Stimulated activated CD4-positive, alpha-beta T cell treated with anti-CD3 and anti-CD28 coated beads, TNF-alpha, amount 100 ng/mL, for 4 hours (primary cell): ENCODE data around the gene ASS1.
"Not testable (repeated sequence)": the region's sequence is repeated elsewhere in the genome, so short reads cannot be mapped to it uniquely, and the experiment has no call there.

Source experiments
- DNase-seq, 3 experiments: peaks; one replicate each; pipeline ENCODE4 v3.0.0-alpha.2; 2020; ENCODE audit warnings: low read depth in 3 of 3

The ASS1 gene

DNA sequence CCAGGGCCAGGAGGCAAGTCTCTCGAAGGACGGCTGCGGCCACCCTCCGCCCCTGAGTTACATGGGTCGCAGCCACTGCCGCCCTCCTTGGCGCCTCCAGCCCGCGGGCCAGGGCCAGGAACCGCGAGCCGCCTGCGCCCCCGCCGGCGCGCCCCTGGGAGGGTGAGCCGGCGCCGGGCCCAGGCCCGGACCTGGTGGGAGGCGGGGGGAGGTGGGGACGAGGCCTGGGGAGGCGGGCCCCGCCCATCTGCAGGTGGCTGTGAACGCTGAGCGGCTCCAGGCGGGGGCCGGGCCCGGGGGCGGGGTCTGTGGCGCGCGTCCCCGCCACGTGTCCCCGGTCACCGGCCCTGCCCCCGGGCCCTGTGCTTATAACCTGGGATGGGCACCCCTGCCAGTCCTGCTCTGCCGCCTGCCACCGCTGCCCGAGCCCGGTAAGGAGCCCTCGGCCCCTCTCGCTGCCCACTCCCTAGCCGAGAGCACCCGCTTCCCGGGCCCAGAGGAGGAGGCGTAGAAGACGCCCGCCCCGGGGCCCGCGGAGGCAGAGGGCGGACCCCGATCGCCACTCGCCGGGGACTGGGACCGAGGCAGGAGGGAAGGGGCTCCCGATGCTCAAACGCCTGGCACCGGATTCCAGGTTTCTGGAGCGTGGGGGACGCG is at the start of gene ASS1:
Gene ASS1 (plus strand): TSS at position 397 of the 657 bp plus-strand sequence. CDS start 7,268 bp downstream, outside the sequence.
- DNase-seq: peak; percentile 28 to 52 (median 29)

DNA sequence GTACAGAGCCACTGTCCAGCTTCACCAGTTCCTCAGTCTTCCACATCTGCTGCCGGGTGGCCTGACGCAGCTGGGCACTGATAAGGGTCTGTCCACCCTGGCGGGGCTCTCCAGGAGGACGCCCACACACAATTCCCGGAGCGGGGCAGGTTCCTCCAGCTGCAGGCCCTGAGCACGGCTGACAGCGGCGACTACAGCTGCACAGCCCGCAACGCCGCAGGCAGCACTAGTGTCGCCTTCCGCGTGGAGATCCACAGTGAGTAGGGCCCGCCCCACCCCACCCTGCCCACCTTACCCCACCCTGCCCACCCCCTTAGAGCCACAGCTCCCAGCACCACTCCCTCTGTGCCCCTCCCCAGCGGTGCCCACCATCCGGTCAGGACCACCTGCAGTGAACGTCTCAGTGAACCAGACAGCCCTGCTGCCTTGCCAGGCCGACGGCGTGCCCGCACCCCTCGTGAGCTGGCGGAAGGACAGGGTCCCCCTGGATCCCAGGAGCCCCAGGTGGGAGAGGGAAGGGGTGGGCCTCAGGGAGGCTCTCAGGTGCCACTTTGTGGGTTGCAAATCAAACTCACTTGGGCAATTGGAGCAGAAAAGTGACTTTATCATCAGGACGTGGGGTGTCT is 48.8 kb upstream of the ASS1 start:
- no peak for DNase-seq

DNA sequence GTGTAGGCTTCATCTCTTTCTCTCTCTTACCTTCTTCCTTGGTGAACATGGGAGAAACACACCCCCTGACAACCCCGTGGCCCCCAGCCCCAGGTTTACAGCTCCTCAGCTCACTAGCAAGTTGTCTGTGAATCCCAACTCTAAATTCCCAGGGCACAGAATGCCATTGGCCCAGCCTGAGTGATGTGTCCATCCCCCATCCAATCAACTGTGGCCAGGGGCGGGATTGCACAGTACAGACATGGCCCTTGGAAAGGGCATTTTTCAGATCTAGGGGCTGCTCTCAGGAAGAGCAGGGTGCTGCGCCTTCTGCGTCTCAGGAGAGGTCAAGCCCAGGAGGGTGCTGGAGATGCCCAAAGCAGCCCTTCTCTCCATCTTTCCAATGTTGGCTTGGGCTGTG is 48.2 kb upstream of the ASS1 start:
- DNase-seq: no peak

DNA sequence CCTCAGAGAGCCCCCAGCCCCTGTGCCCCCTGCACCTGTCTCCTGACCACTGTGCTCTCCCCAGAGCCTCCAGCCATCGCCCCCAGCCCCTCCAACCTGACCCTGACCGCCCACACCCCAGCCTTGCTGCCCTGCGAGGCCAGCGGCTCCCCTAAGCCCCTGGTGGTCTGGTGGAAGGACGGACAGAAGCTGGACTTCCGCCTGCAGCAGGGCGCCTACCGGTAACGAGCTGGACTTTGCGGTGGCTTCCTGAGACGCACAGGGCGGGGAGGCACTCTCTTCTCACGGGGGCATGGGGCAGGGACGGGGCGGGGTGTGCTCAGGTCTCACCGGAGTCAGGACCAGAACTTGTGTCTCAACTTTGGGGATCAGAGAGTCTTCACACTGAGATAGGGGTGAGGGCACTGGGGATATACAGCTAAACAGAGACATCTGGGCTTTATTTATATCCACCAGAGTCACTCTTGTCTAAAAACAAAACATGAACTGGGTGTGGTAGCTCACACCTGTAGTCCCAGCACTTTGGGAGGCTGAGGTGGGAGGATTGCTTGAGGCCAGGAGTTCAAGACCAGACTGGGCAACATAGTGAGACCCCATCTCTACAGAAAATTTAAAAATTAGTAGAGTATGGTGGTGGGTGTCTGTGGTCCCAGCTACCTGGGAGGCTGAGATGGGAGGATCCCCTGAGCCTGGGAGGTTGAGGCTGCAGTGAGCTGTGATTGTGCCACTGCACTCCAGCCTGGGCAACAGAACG is 46.1 kb upstream of the ASS1 start:
- no peak for DNase-seq

DNA sequence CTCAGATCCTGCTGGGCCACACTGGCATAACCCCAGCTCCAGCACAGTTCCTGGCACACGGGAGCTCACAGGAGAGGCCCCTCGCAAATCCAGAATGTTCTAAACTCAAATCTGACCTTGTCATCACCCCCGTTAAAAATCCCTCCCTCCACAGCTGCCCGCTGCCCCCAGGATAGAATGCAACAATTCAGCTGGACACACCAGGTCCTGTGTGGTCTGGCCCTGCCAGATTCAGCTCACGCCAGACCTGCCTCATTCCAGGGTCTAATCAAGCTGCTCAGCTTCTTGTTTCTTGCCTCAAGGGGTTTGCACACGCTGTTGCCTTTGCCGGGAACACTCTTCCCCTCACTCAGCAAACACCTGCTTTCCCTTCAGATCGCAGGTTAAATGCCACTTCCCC is 45.0 kb upstream of the ASS1 start:
- no peak for DNase-seq

DNA sequence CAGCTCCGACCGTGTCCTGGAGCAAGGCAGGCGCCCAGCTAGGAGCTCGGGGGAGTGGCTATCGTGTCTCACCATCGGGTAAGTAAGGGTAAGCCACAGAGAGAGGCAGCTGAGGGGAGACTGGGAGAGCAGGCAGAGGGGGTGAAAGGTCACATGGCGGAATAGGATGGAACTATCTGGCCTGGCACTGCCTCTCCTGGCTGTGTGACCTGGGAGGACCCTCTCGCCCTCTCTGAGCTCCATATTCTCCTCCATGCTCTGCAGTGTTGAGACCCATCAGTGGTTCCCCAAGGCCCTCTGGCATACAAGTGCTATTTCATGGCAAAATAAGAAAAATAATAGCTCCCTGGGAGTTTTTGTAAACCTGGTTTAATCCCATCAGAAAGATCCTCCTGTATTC is 43.9 kb upstream of the ASS1 start:
- no peak for DNase-seq

DNA sequence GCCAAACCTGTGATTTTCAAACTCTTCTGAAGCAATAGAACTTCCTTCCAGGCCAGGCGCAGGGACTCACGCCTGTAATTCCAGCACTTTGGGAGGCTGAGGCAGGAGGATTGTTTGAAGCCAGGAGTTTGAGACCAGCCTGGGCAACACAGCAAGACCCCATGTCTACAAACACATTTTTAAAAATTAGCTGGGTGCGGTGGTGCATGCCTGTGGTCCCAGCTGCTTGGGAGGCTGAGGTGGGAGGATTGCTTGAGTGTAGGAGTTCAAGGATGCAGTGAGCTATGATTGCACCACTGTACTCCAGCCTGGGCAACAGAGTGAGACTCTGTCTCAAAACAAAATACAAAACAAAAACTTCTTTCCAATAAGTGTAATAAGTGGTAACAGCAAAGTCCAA is 43.0 kb upstream of the ASS1 start:
- not testable (repeated sequence) for DNase-seq

DNA sequence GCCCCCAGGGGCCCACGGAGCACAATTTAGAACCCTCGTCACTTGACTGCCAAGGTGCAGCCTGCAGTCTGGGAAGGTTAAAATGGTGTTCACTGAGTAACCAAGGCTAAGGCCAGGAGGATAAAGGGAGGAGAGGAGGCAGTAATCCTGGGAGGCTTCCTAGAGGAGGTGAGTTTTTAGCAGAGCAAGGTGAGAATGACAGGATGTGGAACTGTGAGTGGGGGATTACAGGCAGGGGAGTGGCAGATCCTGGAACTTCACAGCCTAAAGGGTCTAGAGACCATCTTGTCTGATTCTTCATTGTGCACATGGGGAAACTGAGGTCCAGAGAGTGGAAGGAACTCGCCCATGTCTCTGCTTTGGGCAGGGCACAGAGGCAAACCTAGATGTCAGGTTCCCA is 42.5 kb upstream of the ASS1 start:
- DNase-seq: no peak

DNA sequence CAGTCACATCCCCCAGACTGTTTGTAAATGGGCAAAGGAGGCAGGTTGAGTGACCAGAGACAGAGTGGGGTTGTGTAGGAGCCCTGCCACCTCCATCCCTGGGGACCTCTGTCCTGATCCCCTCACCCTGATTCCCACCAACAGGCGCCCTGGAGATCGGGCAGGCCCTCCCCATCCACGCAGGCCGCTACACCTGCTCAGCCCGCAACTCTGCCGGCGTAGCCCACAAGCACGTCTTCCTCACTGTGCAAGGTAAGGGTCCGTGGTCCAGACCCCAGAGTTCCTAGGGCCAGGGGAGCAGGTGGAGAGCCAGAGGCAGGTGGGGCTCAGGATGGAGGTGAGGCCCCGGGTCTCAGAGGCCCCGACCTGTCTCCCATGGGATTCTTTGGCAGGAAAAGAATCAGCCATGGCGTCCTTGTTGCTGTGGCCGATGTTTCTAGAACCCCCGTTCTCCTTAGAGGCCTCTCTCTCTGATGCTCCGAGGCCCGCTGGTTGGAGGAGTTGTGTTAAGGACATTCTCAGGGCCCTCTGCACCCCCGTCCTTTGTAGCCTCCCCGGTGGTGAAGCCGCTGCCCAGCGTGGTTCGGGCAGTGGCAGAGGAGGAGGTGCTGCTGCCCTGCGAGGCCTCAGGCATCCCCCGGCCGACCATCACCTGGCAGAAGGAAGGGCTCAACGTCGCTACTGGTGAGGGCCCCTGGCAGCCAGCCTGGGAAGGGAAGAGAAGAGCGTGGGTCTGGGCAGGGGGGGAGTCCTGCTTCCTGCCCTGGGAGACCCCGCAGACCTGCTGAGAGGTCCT is 41.9 kb upstream of the ASS1 start:
- no peak for DNase-seq

DNA sequence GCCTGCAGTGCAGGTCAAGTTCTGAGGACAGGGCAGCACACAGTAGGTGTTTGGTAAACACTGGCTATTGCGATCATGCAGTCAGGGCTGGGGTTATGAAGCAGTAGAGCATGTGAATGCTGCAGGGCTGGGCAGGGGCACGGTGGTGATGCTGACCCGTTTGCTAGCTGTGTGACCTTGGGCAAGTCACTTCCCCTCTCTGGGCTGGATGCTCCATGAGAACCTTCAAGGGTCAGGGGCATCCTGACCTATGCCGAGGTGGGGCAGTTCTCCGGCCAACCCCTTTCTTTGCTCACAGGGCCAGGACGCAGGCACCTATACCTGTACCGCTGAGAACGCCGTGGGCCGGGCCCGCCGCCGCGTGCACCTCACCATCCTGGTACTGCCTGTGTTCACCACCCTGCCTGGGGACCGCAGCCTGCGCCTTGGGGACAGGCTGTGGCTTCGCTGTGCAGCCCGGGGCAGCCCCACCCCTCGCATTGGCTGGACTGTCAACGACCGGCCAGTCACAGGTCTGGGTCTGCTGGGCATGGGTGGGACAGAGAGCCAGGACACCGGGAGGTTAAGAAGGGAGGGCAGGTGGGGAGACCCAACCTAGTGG is 39.0 kb upstream of the ASS1 start:
- no peak for DNase-seq

DNA sequence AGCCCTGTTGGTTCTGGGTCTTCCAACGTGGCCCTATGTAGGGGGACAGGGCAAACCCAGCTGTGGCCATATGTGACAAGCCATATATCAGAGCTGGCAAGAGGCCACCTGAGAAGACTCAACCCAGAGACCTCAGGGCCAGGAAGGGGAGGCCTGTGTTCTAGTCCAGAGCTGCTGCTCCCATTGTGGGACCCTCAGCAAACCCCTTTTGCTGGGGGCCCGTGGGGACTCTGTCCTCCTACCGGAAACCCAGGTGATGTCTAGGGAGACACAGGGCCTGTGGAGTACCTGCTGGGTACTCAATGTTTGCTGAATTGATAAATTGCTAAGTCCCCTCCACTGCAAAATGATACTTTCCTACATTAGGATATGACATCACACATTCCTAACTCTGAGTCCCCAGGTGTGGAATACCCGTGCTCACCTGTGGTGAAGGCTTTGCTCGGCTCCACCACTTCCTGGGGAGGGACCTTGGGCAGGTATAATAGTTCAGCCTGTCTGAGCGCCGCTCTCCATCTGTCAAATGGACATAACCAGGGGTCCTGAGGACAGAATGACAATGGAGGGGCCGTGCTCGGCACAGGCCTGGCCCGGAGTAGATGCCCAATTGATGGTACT is 38.4 kb upstream of the ASS1 start:
- DNase-seq: no peak

DNA sequence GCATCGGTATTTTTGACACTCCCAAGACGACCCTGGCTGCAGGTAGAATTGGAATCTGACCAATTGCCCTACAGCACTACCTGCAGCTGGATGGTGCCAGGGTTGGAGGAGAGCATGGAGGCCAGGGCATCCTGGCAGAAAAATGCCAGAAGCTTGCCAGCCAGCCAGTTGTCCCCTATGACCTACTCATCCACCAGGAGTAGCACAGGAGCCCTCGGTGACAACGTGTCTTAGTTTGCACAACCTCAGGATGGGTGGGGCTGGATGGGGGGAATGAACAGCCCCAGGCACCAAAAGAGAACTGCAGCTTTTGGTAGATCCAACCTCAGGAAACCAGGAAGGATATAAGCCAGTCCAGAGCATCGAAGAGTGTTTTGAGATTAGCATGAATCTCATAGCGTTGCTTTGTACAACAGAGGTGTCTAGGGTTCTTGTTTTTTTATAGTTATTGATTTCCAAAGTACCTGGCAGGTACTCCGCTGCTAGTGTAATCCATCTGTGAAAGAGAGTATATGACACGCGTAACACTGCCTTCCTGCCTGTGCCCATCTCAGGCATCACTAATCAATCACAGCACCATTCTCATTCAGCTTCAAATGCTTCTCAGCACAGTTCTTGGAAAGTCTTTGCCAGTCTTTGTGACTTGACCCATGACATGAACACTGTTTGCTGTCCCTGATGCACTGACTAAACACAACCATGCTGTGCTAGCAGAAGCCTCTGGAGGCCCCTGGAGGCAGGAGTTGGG is 36.7 kb upstream of the ASS1 start:
- DNase-seq: no peak

DNA sequence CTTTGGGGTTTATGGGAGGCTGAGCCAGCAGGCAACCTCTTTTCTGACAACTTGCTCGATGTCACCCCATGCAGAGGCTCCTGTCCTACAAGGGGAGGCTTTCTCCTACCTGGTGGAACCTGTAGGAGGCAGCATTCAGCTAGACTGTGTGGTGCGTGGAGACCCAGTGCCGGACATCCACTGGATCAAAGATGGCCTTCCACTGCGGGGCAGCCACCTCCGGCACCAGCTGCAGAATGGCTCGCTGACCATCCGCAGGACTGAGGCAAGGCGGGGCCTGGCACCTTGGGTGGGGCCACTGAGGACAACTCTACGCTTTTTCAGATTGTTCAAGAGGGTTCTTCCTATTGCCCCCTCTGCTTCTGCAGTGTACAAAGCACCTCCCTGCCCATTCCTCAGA is 36.1 kb upstream of the ASS1 start:
- no peak for DNase-seq

DNA sequence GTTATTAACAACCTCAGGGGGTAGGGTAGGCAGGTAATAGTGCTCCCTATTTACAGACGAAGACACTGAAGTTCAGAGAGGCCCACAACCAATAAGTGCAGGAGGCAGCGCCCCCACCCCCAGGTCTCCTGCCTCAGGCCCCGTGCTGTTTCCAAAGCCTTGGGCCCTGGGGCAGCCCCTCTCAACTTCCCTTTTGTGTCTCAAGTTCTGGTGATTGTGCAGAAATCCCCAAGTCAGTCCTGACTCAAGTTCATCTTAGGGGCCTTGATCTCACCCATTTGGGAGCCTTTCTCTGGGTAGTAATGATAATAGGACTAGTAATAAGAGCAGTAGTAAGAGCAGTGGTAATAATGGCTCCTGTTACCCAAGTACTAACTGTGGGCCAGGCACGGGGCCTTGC is 35.5 kb upstream of the ASS1 start:
- no peak for DNase-seq

DNA sequence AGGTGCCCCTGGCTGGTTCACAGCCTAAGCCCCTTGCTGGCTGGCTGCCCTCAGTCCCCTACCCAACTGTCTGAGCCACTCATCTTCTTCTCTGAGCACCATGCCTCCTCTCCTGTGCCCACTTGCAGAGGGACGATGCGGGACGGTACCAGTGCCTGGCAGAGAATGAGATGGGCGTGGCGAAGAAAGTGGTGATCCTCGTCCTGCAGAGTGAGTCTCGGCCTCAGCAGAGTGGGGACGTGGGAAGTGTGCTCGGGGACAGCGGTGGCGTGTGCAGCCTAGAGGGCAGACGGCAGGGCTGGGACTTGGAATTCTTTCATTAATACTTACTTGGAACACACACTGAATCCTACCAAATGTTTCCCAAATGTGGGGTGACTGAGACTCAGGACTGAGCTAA is 34.3 kb upstream of the ASS1 start:
- no peak for DNase-seq

DNA sequence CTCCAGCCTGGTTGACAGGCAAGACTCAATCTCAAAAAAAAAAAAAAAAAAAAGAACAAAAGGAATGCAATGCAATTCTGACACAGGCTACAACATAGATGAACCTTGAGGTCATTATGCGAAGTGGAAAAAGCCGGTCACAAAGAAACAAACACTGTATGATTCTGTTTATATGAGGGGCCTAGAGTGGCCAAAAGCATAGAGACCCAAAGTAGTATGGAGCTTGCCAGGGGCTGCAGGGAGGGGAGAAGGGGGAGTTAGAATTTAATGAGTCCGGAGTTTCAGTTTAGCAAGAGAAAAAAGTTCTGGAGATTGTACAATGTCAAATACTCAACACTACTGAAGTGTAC is 33.2 kb upstream of the ASS1 start:
- no peak for DNase-seq

DNA sequence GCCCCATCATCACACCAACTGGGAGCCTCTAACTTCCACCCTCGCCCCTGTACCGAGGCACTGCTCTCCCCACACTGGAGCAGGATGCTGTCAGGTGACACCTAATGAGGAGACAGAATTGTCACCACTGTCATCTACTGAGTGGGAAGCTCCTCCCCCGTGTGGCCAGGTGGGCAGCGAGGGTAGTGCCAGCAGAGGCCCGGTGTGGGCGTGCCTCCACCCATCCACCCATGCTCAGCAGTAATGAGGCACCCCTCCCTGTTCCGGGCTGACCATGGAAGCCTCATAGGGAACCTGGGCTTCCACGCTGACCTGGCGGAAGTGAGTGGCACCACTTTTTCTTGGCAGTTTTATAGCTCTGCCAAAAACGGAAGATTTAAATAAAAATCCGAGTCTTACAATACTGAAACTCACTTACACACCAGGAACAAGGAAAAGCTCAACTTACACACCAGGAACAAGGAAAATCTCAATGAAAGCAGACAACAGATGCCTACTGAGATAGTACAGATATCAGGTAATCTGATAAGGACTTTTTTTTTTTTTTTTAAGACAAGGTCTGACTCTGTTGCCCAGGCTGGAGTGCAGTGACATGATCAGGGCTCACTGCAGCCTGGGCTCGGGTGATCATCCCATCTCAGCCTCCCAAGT is 30.6 kb upstream of the ASS1 start:
- DNase-seq: no peak

DNA sequence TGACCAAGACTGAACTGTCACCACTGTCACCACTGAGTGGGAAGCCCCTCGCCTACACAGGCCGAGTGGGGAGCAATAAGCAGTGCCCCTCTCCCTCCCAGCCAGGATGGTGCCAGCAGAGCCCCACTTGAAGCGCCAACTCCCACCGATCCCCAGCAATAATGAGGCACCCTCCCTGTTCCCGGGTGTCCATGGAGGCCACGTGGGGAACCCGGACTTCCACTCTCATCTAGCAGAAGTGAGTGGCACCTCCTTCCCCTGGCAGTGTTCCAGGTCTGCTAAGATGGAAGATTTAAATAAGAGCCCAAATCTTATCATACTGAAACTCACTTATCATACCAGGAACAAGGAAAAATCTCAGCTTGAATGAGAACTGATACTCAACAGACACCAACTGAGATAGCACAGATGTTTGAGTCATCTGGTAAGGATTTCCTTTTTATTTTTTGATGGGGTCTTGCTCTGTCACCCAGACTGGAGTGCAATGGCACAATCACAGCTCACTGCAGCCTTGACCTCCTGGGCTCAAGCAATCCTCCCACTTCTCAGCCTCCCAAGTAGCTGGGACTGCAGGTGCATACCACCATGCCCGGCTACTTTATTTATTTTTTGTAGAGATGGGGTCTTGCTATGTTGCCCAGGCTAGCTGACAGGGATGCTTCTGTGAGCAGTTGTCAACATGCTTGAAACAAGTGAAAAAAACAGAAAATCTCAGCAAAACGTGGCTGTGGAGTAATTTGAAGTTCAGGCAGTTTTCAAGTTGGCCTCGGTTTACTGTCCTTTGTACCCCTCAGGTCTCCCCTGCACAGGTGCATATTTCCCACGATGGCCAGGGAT is 29.6 kb upstream of the ASS1 start:
- DNase-seq: no peak

DNA sequence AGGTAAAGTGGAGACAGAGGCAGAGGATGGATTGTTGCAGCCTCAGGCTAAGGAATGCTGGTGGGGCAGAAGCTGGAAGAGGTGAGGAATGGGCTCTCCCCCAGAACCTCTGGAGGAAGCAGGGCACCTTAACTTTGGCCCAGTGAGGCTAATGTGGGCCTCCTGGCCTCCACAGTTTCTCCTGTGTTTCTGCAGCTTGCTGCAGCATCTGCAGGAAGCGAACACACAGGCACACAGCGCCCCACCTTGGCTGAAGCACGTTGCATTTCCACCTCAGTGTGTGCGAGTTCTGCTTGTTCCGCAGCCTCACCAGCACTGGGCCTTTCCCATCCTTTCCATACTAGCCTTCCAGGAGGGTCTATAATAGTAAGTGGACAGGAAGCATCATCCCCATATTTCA is 27.2 kb upstream of the ASS1 start:
- DNase-seq: no peak
